Caco-2 (cell line): ENCODE results near the gene GALT. TPM values are rescaled to one million over a fixed set of nuclear protein-coding genes. Genes with fewer than 3 reads are reported as not detected.

Experiments used
- BruUV-seq: library from RNA; stranded (reverse); fragments of 400-500 nt; replicated peaks from 2 replicates; lab custom pipeline; 2021; lab: Mats Ljungman, UMichigan
- CTCF ChIA-PET: fragments of 300-600 bp; sonication (Branson Sonifier 250); formaldehyde crosslinking; loops from one replicate; lab custom pipeline; 2022; ENCODE audit warnings: antibody characterized with exemption; lab: Charles Lee
- POLR2A ChIA-PET: fragments of 300-600 bp; sonication (Branson Sonifier 250); formaldehyde crosslinking; loops from one replicate; lab custom pipeline; 2022; ENCODE audit warnings: antibody characterized with exemption; lab: Charles Lee
- DNase-seq, 2 experiments: peaks; one replicate each; pipeline versions ENCODE4 v3.0.0 to v3.0.0-alpha.2; 2020 to 2022
- H3K27me3 ChIP-seq: replicated peaks from 2 replicates; pipeline ENCODE4 v1.6.0; 2011; ENCODE audit warnings: low read length; ENCODE audit not compliant: control insufficient read depth, insufficient read depth
- H3K36me3 ChIP-seq: 2 replicates; pipeline ENCODE4 v1.5.1; 2011; ENCODE audit warnings: low read length; ENCODE audit not compliant: control insufficient read depth, insufficient read depth
- H3K4me1 ChIP-seq: fragments of 250-450 bp; sonication (Bioruptor Pico); 2 replicates; pipeline ENCODE4 v1.5.1; 2020; ENCODE audit warnings: mild to moderate bottlenecking
- H3K4me3 ChIP-seq: 2 replicates; pipeline ENCODE4 v1.5.1; 2011; ENCODE audit warnings: low read depth, mild to moderate bottlenecking, control low read depth, low read length
- H3K9me3 ChIP-seq: fragments of 250-450 bp; sonication (Bioruptor Pico); 2 replicates; pipeline ENCODE4 v1.5.1; 2020; ENCODE audit warnings: mild to moderate bottlenecking, moderate library complexity
- H3K27ac Mint-ChIP-seq: one replicate; pipeline ENCODE4 v1.8.0; 2022; ENCODE audit warnings: mixed read lengths; ENCODE audit not compliant: unreplicated experiment
- H3K27me3 Mint-ChIP-seq: one replicate; pipeline ENCODE4 v1.8.0; 2022; ENCODE audit warnings: mixed read lengths; ENCODE audit not compliant: insufficient read depth, unreplicated experiment
- H3K36me3 Mint-ChIP-seq: one replicate; pipeline ENCODE4 v1.8.0; 2022; ENCODE audit warnings: mild to moderate bottlenecking, mixed read lengths; ENCODE audit not compliant: insufficient read depth, unreplicated experiment
- H3K4me1 Mint-ChIP-seq: one replicate; pipeline ENCODE4 v1.8.0; 2022; ENCODE audit warnings: low read depth, mixed read lengths; ENCODE audit not compliant: unreplicated experiment
- H3K4me3 Mint-ChIP-seq: one replicate; pipeline ENCODE4 v1.8.0; 2022; ENCODE audit warnings: mild to moderate bottlenecking, moderate library complexity, mixed read lengths; ENCODE audit not compliant: unreplicated experiment
- H3K9me3 Mint-ChIP-seq: one replicate; pipeline ENCODE4 v1.8.0; 2022; ENCODE audit warnings: mixed read lengths; ENCODE audit not compliant: unreplicated experiment
- intact Hi-C: fragments of 100-400 bp; cut with micrococcal nuclease; formaldehyde crosslinking; loops from one replicate; pipeline ENCODE4 v1.10.0; 2022; ENCODE audit not compliant: unreplicated experiment
- total RNA-seq: library from RNA; stranded (reverse); gene quantifications from 2 replicates; pipeline ENCODE4 v1.2.3, GENCODE V29; 2022
- TF ChIP-seq, protein P1 (sequence below), 2 experiments: fragments of 200-600 bp in 1 of 2; IDR thresholded peaks; 1 replicate in 1 of 2; 2 replicates in 1 of 2; pipeline versions ENCODE4 v1.5.1 to v1.8.0; 2011 to 2022; ENCODE audit warnings: antibody characterized with exemption in 1 of 2, control low read depth in 1 of 2, inconsistent platforms in 1 of 2, low read depth in 1 of 2, low read length in 1 of 2, mild to moderate bottlenecking in 1 of 2, moderate library complexity in 1 of 2; ENCODE audit not compliant: insufficient read depth in 1 of 2, severe bottlenecking in 1 of 2, unreplicated experiment in 1 of 2

The GALT gene
- total RNA-seq, 1 experiment from 2014 or later, result 50.1 TPM

DNA sequence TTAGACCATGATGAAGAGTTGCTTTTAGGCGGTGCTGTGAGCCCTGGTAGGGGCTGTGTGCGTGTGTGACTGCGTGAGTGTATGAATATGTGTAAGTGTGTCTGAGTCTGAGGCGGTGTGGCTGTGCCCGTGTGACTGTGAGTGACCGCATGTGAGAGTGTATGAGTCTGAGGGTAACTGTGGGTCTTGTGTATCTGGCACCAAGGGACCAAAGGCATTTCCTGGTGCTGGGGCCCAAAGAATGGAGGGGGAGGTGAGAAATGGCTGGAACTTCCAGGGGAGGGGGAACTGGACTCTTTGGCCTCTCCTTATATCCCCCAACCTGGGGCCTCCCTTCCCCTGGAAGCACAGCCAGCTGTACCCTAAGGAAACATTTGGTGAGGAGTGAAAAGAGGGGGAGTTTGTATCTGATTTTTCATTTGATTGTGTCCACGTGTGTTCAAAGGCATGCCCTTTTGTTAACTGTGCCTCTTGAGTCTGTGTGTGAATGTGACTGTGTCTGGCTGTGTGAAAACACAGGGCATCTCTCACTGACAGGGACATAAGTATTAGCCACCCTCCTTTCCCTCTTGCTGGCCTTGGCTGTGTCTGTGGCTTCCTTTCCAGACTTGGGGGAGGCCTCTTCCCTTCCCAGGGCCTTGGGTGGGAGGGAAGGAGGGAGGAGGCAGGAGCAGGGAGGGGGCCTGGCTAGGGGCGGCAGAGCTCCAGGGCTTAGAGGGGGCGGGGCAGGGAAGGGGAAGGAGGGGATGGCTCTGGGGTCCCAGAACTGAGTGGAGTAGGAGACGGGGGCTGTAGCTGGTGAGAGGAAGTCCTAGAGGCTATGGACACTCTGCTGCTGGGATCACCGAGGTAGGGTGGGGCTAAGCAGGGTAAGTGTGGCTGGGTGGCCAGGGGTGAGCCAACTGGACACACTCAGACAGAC is 6.9 kb downstream of the GALT start:
- CTCF ChIA-PET, result no interaction called here
- Mint-ChIP-seq H3K4me1 (peaks cover 20% of the 10 kb centered on the region), H3K36me3 (peaks cover 23% of the 10 kb centered on the region), H3K4me3 (peak overlapping the region; percentile 66), H3K27me3 (no peaks in the 10 kb centered on the region), H3K9me3 (no peaks in the 10 kb centered on the region), H3K27ac (peak overlapping the region; percentile 62)
- TF ChIP-seq, protein P1, sequence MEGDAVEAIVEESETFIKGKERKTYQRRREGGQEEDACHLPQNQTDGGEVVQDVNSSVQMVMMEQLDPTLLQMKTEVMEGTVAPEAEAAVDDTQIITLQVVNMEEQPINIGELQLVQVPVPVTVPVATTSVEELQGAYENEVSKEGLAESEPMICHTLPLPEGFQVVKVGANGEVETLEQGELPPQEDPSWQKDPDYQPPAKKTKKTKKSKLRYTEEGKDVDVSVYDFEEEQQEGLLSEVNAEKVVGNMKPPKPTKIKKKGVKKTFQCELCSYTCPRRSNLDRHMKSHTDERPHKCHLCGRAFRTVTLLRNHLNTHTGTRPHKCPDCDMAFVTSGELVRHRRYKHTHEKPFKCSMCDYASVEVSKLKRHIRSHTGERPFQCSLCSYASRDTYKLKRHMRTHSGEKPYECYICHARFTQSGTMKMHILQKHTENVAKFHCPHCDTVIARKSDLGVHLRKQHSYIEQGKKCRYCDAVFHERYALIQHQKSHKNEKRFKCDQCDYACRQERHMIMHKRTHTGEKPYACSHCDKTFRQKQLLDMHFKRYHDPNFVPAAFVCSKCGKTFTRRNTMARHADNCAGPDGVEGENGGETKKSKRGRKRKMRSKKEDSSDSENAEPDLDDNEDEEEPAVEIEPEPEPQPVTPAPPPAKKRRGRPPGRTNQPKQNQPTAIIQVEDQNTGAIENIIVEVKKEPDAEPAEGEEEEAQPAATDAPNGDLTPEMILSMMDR (IDR thresholded peaks at IDR 0.05; ENCODE audit: insufficient read depth in 1 of 2, low read depth in 1 of 2, low read length in 1 of 2, severe bottlenecking in 1 of 2, unreplicated experiment in 1 of 2), result no peak
- Histone ChIP-seq H3K4me3 (no peak overlapping the region), H3K36me3 (no peaks in the 10 kb centered on the region), H3K4me1 (peaks cover 23% of the 10 kb centered on the region), H3K27me3 (no peaks in the 10 kb centered on the region), H3K9me3 (no peaks in the 10 kb centered on the region)
- DNase-seq, result no peak
- POLR2A ChIA-PET, result interaction anchor here (2.6 kb wide), 1 partner anchor 16 kb away, joined by 11 read pairs; the partner anchor contains the start of gene SIGMAR1
- no TSS peak for BruUV-seq
- intact Hi-C loops, result loop anchor here (10.0 kb wide), 1 partner anchor 51 kb away; no protein-coding TSS in a partner anchor

DNA sequence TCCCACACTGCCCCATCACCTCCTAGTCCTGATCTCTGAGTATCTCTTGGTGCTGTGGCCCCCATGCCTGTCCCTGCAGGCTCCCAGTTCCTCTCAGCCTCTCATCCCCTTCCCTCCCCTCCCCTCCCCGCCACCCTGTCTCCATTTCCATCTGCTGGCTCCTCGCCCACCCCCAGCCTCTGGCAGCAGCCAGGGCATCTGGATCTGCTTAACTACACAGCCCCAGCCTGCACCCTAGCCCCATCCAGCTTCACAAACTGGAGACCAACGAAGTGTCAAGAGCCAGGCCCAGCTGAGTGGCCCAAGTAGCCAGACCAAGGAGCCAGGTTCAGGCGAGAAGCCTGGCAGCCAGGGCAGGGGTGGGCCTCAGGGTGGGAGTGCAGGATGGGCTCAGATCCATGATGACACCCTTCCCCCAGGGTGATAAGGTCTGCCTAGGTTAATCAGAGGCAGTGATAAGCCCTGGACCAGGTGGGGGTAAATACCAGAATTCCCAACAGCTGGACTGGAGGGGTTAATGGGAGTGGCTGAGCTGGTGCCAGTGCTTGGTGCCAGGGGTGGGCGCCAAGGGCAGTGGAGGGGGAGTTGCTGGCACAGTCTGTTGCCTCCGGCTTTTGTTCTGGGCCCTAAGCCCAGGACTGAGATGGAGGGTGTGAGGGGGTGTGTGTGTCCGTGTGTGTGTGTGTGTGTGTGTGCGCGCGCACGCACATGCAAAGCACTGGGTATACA is 8.0 kb downstream of the GALT start:
- no TSS peak for BruUV-seq
- no peaks in the 10 kb centered on the region for H3K9me3 Mint-ChIP-seq
- no peaks in the 10 kb centered on the region for H3K27me3 Mint-ChIP-seq
- Histone ChIP-seq H3K27me3 (no peaks in the 10 kb centered on the region), H3K9me3 (no peaks in the 10 kb centered on the region), H3K36me3 (no peaks in the 10 kb centered on the region), H3K4me1 (peaks cover 23% of the 10 kb centered on the region), H3K4me3 (no peak overlapping the region)
- TF ChIP-seq, protein P1 (IDR thresholded peaks at IDR 0.05; ENCODE audit: insufficient read depth in 1 of 2, low read depth in 1 of 2, low read length in 1 of 2, severe bottlenecking in 1 of 2, unreplicated experiment in 1 of 2), result no peak
- no peak for DNase-seq
- peaks cover 18% of the 10 kb centered on the region for H3K36me3 Mint-ChIP-seq
- ChIA-PET CTCF (interaction anchor here (0.5 kb wide), 1 partner anchor 125 kb away, joined by 3 read pairs; no protein-coding TSS in a partner anchor), POLR2A (no interaction called here)
- intact Hi-C loops, result loop anchor here (10.0 kb wide), 1 partner anchor 50 kb away; no protein-coding TSS in a partner anchor
- H3K4me1 Mint-ChIP-seq, result peaks cover 20% of the 10 kb centered on the region
- H3K27ac Mint-ChIP-seq, result no peak overlapping the region
- H3K4me3 Mint-ChIP-seq, result no peak overlapping the region

DNA sequence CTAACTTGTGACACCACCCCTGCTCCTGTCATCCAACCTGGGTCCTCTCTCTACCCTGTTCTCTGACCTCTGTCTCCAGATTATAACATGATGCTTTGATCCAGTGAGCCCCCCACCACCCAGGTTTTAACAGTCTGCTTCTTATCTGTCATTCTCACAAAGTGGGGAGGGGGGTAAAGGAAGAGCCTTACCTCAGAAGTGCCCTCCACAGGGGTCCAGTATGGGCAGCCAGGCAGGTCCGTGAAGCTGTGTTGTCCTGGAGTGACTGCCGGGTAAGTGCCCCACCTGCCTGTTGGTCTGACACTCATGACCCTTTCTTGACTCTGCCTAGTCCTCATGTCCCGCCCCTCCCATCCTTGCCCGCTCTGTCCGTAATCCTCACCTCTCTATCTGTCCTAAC is 8.9 kb downstream of the GALT start:
- Histone ChIP-seq H3K4me3 (no peak overlapping the region), H3K4me1 (peaks cover 23% of the 10 kb centered on the region), H3K36me3 (no peaks in the 10 kb centered on the region), H3K27me3 (no peaks in the 10 kb centered on the region), H3K9me3 (no peaks in the 10 kb centered on the region)
- no peak overlapping the region for H3K27ac Mint-ChIP-seq
- DNase-seq, result no peak
- CTCF ChIA-PET, result interaction anchor here (1.0 kb wide), 1 partner anchor 9 kb away, joined by 3 read pairs; the partner anchor contains the start of gene GALT
- no TSS peak for BruUV-seq
- POLR2A ChIA-PET, result no interaction called here
- H3K36me3 Mint-ChIP-seq, result peaks cover 13% of the 10 kb centered on the region
- H3K9me3 Mint-ChIP-seq, result no peaks in the 10 kb centered on the region
- no peaks in the 10 kb centered on the region for H3K27me3 Mint-ChIP-seq
- no peak overlapping the region for H3K4me3 Mint-ChIP-seq
- peaks cover 20% of the 10 kb centered on the region for H3K4me1 Mint-ChIP-seq
- TF ChIP-seq, protein P1 (IDR thresholded peaks at IDR 0.05; ENCODE audit: insufficient read depth in 1 of 2, low read depth in 1 of 2, low read length in 1 of 2, severe bottlenecking in 1 of 2, unreplicated experiment in 1 of 2), result no peak
- intact Hi-C loops, result loop anchor here (10.0 kb wide), 1 partner anchor 49 kb away; no protein-coding TSS in a partner anchor
